ENCODE results near the gene ADAMTS2. TPM values are rescaled to one million over a fixed set of nuclear protein-coding genes. Genes with fewer than 3 reads are reported as not detected.

Gene ADAMTS2
- total and polyA plus RNA-seq, 2 of the 8 experiments (the other 6 are each of a cell fraction or from before 2014, with no cell fraction given), result 6.6 to 7.3 TPM

GRCh38 chr5:179152144-179152895, 192.9 kb downstream of the ADAMTS2 start (continued):
- no peak for TF ChIP-seq ATF3 (IDR thresholded peaks at IDR 0.05; ENCODE audit: insufficient read depth, low read depth, low read length)
- no peak for TF ChIP-seq CHD7 (IDR thresholded peaks at IDR 0.05; ENCODE audit: insufficient replicate concordance, low read length)
- TF ChIP-seq KDM5A (IDR thresholded peaks at IDR 0.05; ENCODE audit: low read length), result no peak
- no peak for TF ChIP-seq CBX8 (IDR thresholded peaks at IDR 0.05; ENCODE audit: borderline replicate concordance, low read depth, low read length)
- no peak for TF ChIP-seq SUZ12 (IDR thresholded peaks at IDR 0.05; ENCODE audit: low read length)
